ENCODE data around the gene ALDH3B1.

ALDH3B1 gene

DNA sequence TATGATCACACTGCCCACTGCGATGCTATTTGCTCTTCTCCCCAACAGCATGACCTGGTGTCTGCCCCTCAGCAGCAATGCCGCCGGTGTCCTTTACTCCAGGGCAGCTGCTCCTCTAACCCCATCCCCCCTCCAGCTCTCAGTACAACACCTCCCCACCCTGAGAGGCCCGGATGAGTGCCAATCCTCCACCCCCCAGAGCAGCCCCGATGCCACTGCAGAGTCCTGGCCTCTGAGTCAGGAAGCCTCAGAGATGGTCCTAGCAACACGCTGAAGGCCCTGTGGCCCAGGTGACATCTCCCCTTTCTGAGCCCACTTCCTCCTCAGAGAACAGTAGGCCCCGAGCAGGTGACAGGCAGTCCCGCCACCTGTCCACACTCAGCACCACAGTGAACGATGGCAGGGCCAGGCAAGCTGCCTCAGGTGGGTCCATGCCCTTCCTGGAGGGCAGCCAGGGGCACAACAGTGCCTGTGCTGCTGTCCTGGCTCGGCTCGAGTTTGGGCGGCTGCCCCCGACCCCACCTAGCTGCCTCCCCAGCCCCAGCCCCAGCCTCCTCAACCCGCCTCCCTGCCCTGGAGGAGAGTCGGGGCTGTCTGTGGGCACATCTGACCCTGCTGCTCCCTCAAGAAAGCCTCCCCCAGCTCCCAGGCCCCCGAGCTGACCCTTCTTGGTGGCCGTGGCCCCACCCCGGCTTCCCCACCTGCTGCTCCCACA, 16.4 kb downstream of the ALDH3B1 start:
- TF ChIP-seq, protein P1, sequence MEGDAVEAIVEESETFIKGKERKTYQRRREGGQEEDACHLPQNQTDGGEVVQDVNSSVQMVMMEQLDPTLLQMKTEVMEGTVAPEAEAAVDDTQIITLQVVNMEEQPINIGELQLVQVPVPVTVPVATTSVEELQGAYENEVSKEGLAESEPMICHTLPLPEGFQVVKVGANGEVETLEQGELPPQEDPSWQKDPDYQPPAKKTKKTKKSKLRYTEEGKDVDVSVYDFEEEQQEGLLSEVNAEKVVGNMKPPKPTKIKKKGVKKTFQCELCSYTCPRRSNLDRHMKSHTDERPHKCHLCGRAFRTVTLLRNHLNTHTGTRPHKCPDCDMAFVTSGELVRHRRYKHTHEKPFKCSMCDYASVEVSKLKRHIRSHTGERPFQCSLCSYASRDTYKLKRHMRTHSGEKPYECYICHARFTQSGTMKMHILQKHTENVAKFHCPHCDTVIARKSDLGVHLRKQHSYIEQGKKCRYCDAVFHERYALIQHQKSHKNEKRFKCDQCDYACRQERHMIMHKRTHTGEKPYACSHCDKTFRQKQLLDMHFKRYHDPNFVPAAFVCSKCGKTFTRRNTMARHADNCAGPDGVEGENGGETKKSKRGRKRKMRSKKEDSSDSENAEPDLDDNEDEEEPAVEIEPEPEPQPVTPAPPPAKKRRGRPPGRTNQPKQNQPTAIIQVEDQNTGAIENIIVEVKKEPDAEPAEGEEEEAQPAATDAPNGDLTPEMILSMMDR (IDR thresholded peaks at IDR 0.05; ENCODE audit: low read depth, low read length) = no peak
- no peak for DNase-seq
- H3K36me3 ChIP-seq = peaks cover 6% of the 10 kb centered on the region
- H3K27ac ChIP-seq = no peak overlapping the region
- H3K9me3 ChIP-seq (ENCODE audit: severe bottlenecking) = peaks cover 3% of the 10 kb centered on the region
- no peak overlapping the region for H3K4me3 ChIP-seq (ENCODE audit: low read depth, low read length)
- H3K27me3 ChIP-seq (ENCODE audit: insufficient read depth, low read depth, severe bottlenecking) = no peaks in the 10 kb centered on the region

DNA sequence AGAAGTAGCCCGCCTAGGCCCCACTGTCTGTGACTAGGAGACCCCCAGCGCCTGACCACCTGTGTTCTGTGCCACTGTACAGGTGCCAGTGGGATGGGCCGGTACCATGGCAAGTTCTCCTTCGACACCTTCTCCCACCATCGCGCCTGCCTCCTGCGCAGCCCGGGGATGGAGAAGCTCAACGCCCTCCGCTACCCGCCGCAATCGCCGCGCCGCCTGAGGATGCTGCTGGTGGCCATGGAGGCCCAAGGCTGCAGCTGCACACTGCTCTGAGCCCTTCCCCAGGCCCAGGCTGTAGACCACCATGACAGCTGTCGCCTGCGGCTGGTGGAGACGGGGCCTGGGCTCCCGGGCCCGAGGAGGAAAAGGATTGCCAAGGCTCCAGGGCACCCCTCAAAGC, 17.5 kb downstream of the ALDH3B1 start:
- H3K4me3 ChIP-seq (ENCODE audit: low read depth, low read length) = no peak overlapping the region
- H3K27me3 ChIP-seq (ENCODE audit: insufficient read depth, low read depth, severe bottlenecking) = no peaks in the 10 kb centered on the region
- TF ChIP-seq, protein P1 (IDR thresholded peaks at IDR 0.05; ENCODE audit: low read depth, low read length) = no peak
- no peak for DNase-seq
- H3K9me3 ChIP-seq (ENCODE audit: severe bottlenecking) = peaks cover 3% of the 10 kb centered on the region
- peaks cover 10% of the 10 kb centered on the region for H3K36me3 ChIP-seq
- no peak overlapping the region for H3K27ac ChIP-seq

DNA sequence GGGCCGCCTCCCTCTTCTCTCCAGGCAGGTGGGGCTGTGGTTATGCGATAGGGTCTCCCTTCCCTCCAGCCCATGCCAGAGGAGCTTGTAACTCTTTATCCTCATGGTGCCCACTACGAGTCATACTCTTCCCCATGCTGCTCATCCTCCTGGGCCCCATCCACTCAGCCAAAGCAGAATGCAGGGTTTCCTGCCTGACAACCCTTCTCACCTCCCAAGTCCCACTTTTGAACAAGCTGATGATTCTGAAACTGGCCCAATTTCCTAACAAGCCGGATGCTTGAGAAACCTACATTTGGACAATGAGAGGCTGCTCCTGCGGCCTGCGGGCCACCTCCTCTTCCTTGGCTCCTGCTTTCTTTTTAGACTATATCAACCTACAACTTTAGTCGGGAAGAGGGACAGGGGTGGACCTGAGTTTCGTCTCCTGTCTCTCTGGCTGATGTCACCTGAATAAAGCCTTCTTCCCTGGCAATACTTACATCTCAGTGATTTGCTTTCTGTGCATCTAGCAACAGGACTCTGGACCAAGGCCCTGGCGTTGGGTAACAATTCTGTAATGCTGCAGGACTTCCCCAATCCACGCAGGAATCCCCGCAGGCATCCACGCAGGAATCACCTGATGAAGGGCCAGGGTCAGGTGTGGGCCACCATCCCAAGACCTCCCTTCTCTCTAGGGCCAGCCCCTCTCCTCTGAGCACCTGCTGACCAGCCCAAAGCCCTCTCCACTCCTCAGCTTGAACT, 18.8 kb downstream of the ALDH3B1 start:
- TF ChIP-seq, protein P1 (IDR thresholded peaks at IDR 0.05; ENCODE audit: low read depth, low read length) = no peak
- no peak for DNase-seq
- Histone ChIP-seq H3K27me3 (ENCODE audit: insufficient read depth, low read depth, severe bottlenecking) (no peaks in the 10 kb centered on the region), H3K27ac (no peak overlapping the region), H3K36me3 (peaks cover 21% of the 10 kb centered on the region), H3K9me3 (ENCODE audit: severe bottlenecking) (peaks cover 3% of the 10 kb centered on the region), H3K4me3 (ENCODE audit: low read depth, low read length) (no peak overlapping the region)

DNA sequence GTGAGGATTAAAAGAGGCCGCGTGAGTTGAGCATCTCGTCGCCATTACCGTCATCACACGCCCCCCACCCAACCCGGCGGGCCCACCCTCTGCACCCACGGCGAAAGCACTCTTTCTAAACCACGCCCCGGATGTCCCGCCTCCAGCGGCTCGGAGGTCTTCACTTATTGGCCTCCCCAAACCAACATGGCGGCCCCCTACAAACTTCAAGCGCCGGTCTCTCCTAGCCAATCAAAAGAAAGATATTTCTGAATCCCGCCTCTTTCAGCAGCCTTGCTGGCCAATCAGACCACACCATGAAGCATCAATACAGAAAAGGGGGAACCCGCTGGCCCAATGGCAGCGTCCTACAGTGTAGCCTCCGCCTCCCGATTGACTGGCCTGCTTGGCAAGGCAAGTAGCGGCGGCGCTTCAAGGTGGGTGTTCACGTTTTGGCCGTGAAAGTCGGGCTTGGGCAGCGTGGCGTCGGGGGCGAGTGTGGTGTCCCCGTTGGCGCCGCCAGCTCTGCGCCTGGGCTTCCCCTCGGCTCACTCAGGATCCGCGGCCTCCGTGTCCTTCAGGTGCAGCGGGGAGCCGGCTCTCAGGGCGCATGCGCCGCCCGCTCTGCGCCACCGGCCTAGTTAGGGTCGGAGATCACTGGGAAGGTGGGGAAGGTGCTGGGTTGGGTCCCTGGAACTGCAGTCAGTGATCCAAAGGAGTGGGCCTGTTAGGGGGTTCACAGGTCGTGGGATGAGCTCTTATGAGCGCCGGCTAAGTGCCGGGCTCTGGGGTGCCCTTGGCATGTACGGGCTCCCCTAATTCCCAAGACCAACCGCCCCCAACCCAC, 20.4 kb downstream of the ALDH3B1 start, which contains the start of gene NDUFS8:
NDUFS8 (plus strand) TSS at position 364 of the 826 bp plus-strand sequence. CDS start 1,471 bp downstream, outside the sequence.
- H3K36me3 ChIP-seq = peaks cover 26% of the 10 kb centered on the region
- peak; percentile 96 for DNase-seq
- H3K27ac ChIP-seq = peak within 1 kb of the TSS; percentile 98
- no peaks in the 10 kb centered on the region for H3K9me3 ChIP-seq (ENCODE audit: severe bottlenecking)
- H3K27me3 ChIP-seq (ENCODE audit: insufficient read depth, low read depth, severe bottlenecking) = no peaks in the 10 kb centered on the region
- peak within 1 kb of the TSS; percentile 74 for H3K4me3 ChIP-seq (ENCODE audit: low read depth, low read length)
- TF ChIP-seq, protein P1 (IDR thresholded peaks at IDR 0.05; ENCODE audit: low read depth, low read length) = no peak

DNA sequence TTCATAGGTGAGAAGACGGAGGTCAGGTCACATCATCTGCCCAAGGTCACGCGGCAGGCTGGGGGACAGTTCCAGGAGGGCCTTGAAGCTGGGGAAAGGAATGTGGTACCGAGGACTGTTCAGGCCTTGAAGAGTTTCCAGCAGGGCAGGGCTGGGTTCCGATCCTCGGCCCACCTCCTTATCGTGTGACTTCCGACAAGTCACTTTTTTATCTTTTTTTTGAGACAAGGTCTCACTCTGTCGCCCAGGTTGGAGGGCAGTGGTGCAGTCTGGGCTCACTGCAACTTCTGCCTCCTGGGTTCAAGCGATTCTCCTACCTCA, 21.0 kb downstream of the ALDH3B1 start:
- H3K27ac ChIP-seq = peak overlapping the region; percentile 98
- TF ChIP-seq, protein P1 (IDR thresholded peaks at IDR 0.05; ENCODE audit: low read depth, low read length) = no peak
- no peak for DNase-seq

More for the DNA sequence above, 21.0 kb downstream of the ALDH3B1 start:
- Histone ChIP-seq H3K4me3 (ENCODE audit: low read depth, low read length) (peak overlapping the region; percentile 74), H3K9me3 (ENCODE audit: severe bottlenecking) (no peaks in the 10 kb centered on the region), H3K36me3 (peaks cover 26% of the 10 kb centered on the region), H3K27me3 (ENCODE audit: insufficient read depth, low read depth, severe bottlenecking) (no peaks in the 10 kb centered on the region)
